GM19395 (cell line): Measurements from ENCODE around the gene CDH26.
"Not testable (repeated sequence)": the region's sequence is repeated elsewhere in the genome, so short reads cannot be mapped to it uniquely, and the experiment has no call there.

Source experiments
- ATAC-seq: cut with Tn5 transposase; IDR thresholded peaks from one replicate; pipeline ENCODE4 v1.9.1; 2021; ENCODE audit warnings: mild to moderate bottlenecking, moderate library complexity; ENCODE audit not compliant: unreplicated experiment

The CDH26 gene

GRCh38 chr20:59940129-59940955 is 17.9 kb upstream of the CDH26 start, which contains the start of the genes FAM217B and PPP1R3D:
TSS of gene FAM217B (plus strand) at chr20:59940389. CDS start at chr20:59943944, 3,555 bp downstream.
TSS of gene PPP1R3D (minus strand) at chr20:59940305. CDS start at chr20:59939931, 374 bp downstream.
- peak; percentile 92 for ATAC-seq

GRCh38 chr20:59940956-59941294 is 17.3 kb upstream of the CDH26 start:
- peak; percentile 7 for ATAC-seq

GRCh38 chr20:59942245-59942644 is 16.0 kb upstream of the CDH26 start:
- ATAC-seq = no peak

- no peak for ATAC-seq
Observed at GRCh38 chr20:59944726-59945125, 13.5 kb upstream of the CDH26 start.

GRCh38 chr20:59945175-59945574 is 13.0 kb upstream of the CDH26 start:
- no peak for ATAC-seq

- ATAC-seq = no peak
Observed at GRCh38 chr20:59945731-59946130, 12.5 kb upstream of the CDH26 start.

GRCh38 chr20:59947376-59947775 is 10.8 kb upstream of the CDH26 start:
- no peak for ATAC-seq

- no peak for ATAC-seq
Observed at GRCh38 chr20:59948212-59948611, 10.0 kb upstream of the CDH26 start.

- ATAC-seq = no peak
Observed at GRCh38 chr20:59948828-59949720, 9.1 kb upstream of the CDH26 start.

GRCh38 chr20:59949911-59950310 is 8.3 kb upstream of the CDH26 start:
- ATAC-seq = no peak

GRCh38 chr20:59954718-59955117 is 3.5 kb upstream of the CDH26 start:
- ATAC-seq = no peak

GRCh38 chr20:59955131-59955796 is 3.0 kb upstream of the CDH26 start:
- no peak for ATAC-seq

GRCh38 chr20:59957568-59957967 is 655 bp upstream of the CDH26 start:
- not testable (repeated sequence) for ATAC-seq

- ATAC-seq = no peak
Observed at GRCh38 chr20:59958626-59959025, 403 bp downstream of the CDH26 start.

- no peak for ATAC-seq
Observed at GRCh38 chr20:59961423-59961822, 3.2 kb downstream of the CDH26 start.

GRCh38 chr20:59962155-59962554 is 3.9 kb downstream of the CDH26 start:
- ATAC-seq = no peak

GRCh38 chr20:59966428-59966827 is 8.2 kb downstream of the CDH26 start:
- ATAC-seq = no peak

GRCh38 chr20:59971428-59971827 is 13.2 kb downstream of the CDH26 start:
- ATAC-seq = no peak

- ATAC-seq = no peak
Observed at GRCh38 chr20:59972037-59972801, 14.0 kb downstream of the CDH26 start.

GRCh38 chr20:59976156-59976782 is 18.0 kb downstream of the CDH26 start:
- no peak for ATAC-seq
